Measurements from ENCODE around the gene CDC37. TPM values are rescaled to one million over a fixed set of nuclear protein-coding genes. Genes with fewer than 3 reads are reported as not detected.
A peak's percentile ranks its signal among the peaks of the same experiment; 100 is the strongest.

Gene CDC37
- total RNA-seq, 1 experiment from 2014 or later = 154 TPM

GRCh38 chr19:10390652-10391286 lies 12.6 kb downstream of the CDC37 start:
- peaks cover 2% of the 10 kb centered on the region; the same call in 1 of the 2 replicates for H3K36me3 ChIP-seq (ENCODE audit: control insufficient read depth, insufficient read depth, low read length)
- H3K4me1 Mint-ChIP-seq (ENCODE audit: low read depth, unreplicated experiment) = no peaks in the 10 kb centered on the region
- no peak overlapping the region for H3K27ac Mint-ChIP-seq (ENCODE audit: unreplicated experiment)
- peak; percentile 75 to 78 for DNase-seq
- H3K9me3 ChIP-seq = no peaks in the 10 kb centered on the region
- no peaks in the 10 kb centered on the region for H3K27me3 Mint-ChIP-seq (ENCODE audit: insufficient read depth, unreplicated experiment)
- H3K4me1 ChIP-seq = no peaks in the 10 kb centered on the region
- H3K27me3 ChIP-seq (replicated peaks; ENCODE audit: control insufficient read depth, insufficient read depth, low read length) = no peaks in the 10 kb centered on the region
- no peaks in the 10 kb centered on the region for H3K9me3 Mint-ChIP-seq (ENCODE audit: unreplicated experiment)
- intact Hi-C loops (cut with micrococcal nuclease; ENCODE audit: unreplicated experiment) = loop anchor here (5.0 kb wide), 1 partner anchor 458 kb away; no protein-coding TSS in a partner anchor
- CTCF ChIA-PET = interaction anchor here (0.6 to 1.4 kb wide), 12 partner anchors 9 to 156 kb away, joined by 3 to 27 read pairs (median 4); partner anchors contain the start of genes CDC37, ICAM1, ICAM5 and MRPL4
- H3K4me3 Mint-ChIP-seq (ENCODE audit: unreplicated experiment) = no peak overlapping the region
- H3K4me3 ChIP-seq (ENCODE audit: low read depth, low read length) = no peak overlapping the region
- BruUV-seq (replicated peaks) = no TSS peak
- POLR2A ChIA-PET = interaction anchor here (0.6 to 0.9 kb wide), 2 partner anchors 13 to 99 kb away, joined by 6 read pairs; partner anchors contain the start of gene CDC37
- H3K36me3 Mint-ChIP-seq (ENCODE audit: insufficient read depth, unreplicated experiment) = peaks cover 41% of the 10 kb centered on the region
- TF ChIP-seq CTCF (IDR thresholded peaks at IDR 0.05; ENCODE audit: insufficient read depth in 1 of 2, low read depth in 1 of 2, low read length in 1 of 2, severe bottlenecking in 1 of 2, unreplicated experiment in 1 of 2) = peak; percentile 78 to 83

- no TSS peak for BruUV-seq (replicated peaks)
- H3K27ac Mint-ChIP-seq (ENCODE audit: unreplicated experiment) = no peak overlapping the region
- no peaks in the 10 kb centered on the region for H3K4me1 ChIP-seq
- no peak overlapping the region for H3K4me3 ChIP-seq (ENCODE audit: low read depth, low read length)
- H3K36me3 Mint-ChIP-seq (ENCODE audit: insufficient read depth, unreplicated experiment) = peaks cover 40% of the 10 kb centered on the region
- intact Hi-C loops (cut with micrococcal nuclease; ENCODE audit: unreplicated experiment) = loop anchor here (1.0 to 5.0 kb wide), 3 partner anchors 121 to 458 kb away; no protein-coding TSS in a partner anchor
- peak in 1 of 2 experiments; percentile 12 for TF ChIP-seq CTCF (IDR thresholded peaks at IDR 0.05; ENCODE audit: insufficient read depth in 1 of 2, low read depth in 1 of 2, low read length in 1 of 2, severe bottlenecking in 1 of 2, unreplicated experiment in 1 of 2)
- H3K27me3 ChIP-seq (replicated peaks; ENCODE audit: control insufficient read depth, insufficient read depth, low read length) = no peaks in the 10 kb centered on the region
- no peaks in the 10 kb centered on the region for H3K4me1 Mint-ChIP-seq (ENCODE audit: low read depth, unreplicated experiment)
- CTCF ChIA-PET = interaction anchor here (0.6 to 2.1 kb wide), 4 partner anchors 14 to 155 kb away, joined by 3 to 54 read pairs (median 16); partner anchors contain the start of gene CDC37
- no peaks in the 10 kb centered on the region for H3K27me3 Mint-ChIP-seq (ENCODE audit: insufficient read depth, unreplicated experiment)
- DNase-seq = peak in 1 of 2 experiments; percentile 32
- POLR2A ChIA-PET = no interaction called here
- no peaks in the 10 kb centered on the region for H3K9me3 ChIP-seq
- no peaks in the 10 kb centered on the region for H3K36me3 ChIP-seq (ENCODE audit: control insufficient read depth, insufficient read depth, low read length)
- H3K9me3 Mint-ChIP-seq (ENCODE audit: unreplicated experiment) = no peaks in the 10 kb centered on the region
- no peak overlapping the region for H3K4me3 Mint-ChIP-seq (ENCODE audit: unreplicated experiment)
Observed at GRCh38 chr19:10389863-10390262, 13.5 kb downstream of the CDC37 start.

- H3K9me3 ChIP-seq = no peaks in the 10 kb centered on the region
- H3K27ac Mint-ChIP-seq (ENCODE audit: unreplicated experiment) = peak overlapping the region; percentile 49
- no peaks in the 10 kb centered on the region for H3K27me3 ChIP-seq (replicated peaks; ENCODE audit: control insufficient read depth, insufficient read depth, low read length)
- H3K36me3 Mint-ChIP-seq (ENCODE audit: insufficient read depth, unreplicated experiment) = peaks cover 40% of the 10 kb centered on the region
- peak; percentile 87 to 90 for TF ChIP-seq CTCF (IDR thresholded peaks at IDR 0.05; ENCODE audit: insufficient read depth in 1 of 2, low read depth in 1 of 2, low read length in 1 of 2, severe bottlenecking in 1 of 2, unreplicated experiment in 1 of 2)
- H3K4me1 ChIP-seq = no peaks in the 10 kb centered on the region
- H3K4me3 ChIP-seq (ENCODE audit: low read depth, low read length) = no peak overlapping the region
- H3K27me3 Mint-ChIP-seq (ENCODE audit: insufficient read depth, unreplicated experiment) = no peaks in the 10 kb centered on the region
- H3K9me3 Mint-ChIP-seq (ENCODE audit: unreplicated experiment) = no peaks in the 10 kb centered on the region
- no TSS peak for BruUV-seq (replicated peaks)
- ChIA-PET CTCF (interaction anchor here (0.6 to 2.1 kb wide), 28 partner anchors 9 to 433 kb away, joined by 3 to 73 read pairs (median 5); partner anchors contain the start of genes CDC37, ICAM1, ICAM4 and ICAM5), POLR2A (interaction anchor here (0.6 to 1.0 kb wide), 6 partner anchors 8 to 167 kb away, joined by 3 to 4 read pairs (median 4); partner anchors contain the start of genes ICAM1 and TYK2)
- H3K4me3 Mint-ChIP-seq (ENCODE audit: unreplicated experiment) = no peak overlapping the region
- H3K4me1 Mint-ChIP-seq (ENCODE audit: low read depth, unreplicated experiment) = no peaks in the 10 kb centered on the region
- peak; percentile 82 to 87 for DNase-seq
- intact Hi-C loops (cut with micrococcal nuclease; ENCODE audit: unreplicated experiment) = loop anchor here (1.0 kb wide), 2 partner anchors 120 to 130 kb away; no protein-coding TSS in a partner anchor
- no peaks in the 10 kb centered on the region for H3K36me3 ChIP-seq (ENCODE audit: control insufficient read depth, insufficient read depth, low read length)
Observed at GRCh38 chr19:10388957-10389356, 14.4 kb downstream of the CDC37 start.
